Motor neuron (in vitro differentiated cells): ENCODE data around the gene SELPLG. TPM values are rescaled to one million over a fixed set of nuclear protein-coding genes. Genes with fewer than 3 reads are reported as not detected.

Experiments used
- ATAC-seq, 8 experiments: fragments of 200-7000 bp; cut with Tn5 transposase; replicated peaks in 6 of 8; 2 replicates each; pipeline ENCODE4 v1.8.0; 2021; ENCODE audit warnings: mild to moderate bottlenecking in 8 of 8, moderate library complexity in 8 of 8
- H3K27ac ChIP-seq, 2 donors: fragments of 250-450 bp; sonication (Bioruptor Pico); 2 replicates each; pipeline ENCODE4 v1.9.0; 2021; ENCODE audit warnings: antibody characterized with exemption in 2 of 2, mild to moderate bottlenecking in 2 of 2, moderate library complexity in 1 of 2
- H3K4me1 ChIP-seq, 2 donors: fragments of 250-450 bp; sonication (Bioruptor Pico); replicated peaks in 1 of 2; 2 replicates each; pipeline ENCODE4 v1.6.1; 2021; ENCODE audit warnings: antibody characterized with exemption in 2 of 2, mild to moderate bottlenecking in 2 of 2, moderate library complexity in 1 of 2
- H3K4me3 ChIP-seq, 5 donors: fragments of 250-450 bp; sonication (Bioruptor Pico); 2 replicates each; pipeline ENCODE4 v1.9.0; 2021; ENCODE audit warnings: antibody characterized with exemption in 5 of 5, mild to moderate bottlenecking in 5 of 5, moderate library complexity in 4 of 5
- WGBS, 10 experiments: fragments of 450-650 bp; shearing (Covaris generic); methylation state at CpG; one replicate each; pipeline ENCODE4 v1.0.0; 2022; 5-methylcytosine and 5-hydroxymethylcytosine counted together
- in situ Hi-C, 9 experiments: fragments of 400-800 bp; cut with MboI; loops; one replicate each; pipeline ENCODE4 v1.15.0; 2021; ENCODE audit warnings: low sequenced_read_pairs in 9 of 9, low pct_unique_long_range_greater_than_20kb in 2 of 9; ENCODE audit not compliant: unreplicated experiment in 9 of 9
- total RNA-seq, 8 experiments: library from RNA; unstranded; fragments of 300-600 nt; gene quantifications; 2 replicates each; pipeline versions ENCODE4 v1.2.3 to v1.2.4, GENCODE V29; 2022

Gene SELPLG
- total RNA-seq, 8 experiments from 2014 or later = 0.38 to 4.7 (median 1.0) TPM

GRCh38 chr12:108642899-108643654 lies 9.4 kb upstream of the SELPLG start:
- H3K27ac ChIP-seq = no peak overlapping the region

GRCh38 chr12:108642269-108642870 lies 8.7 kb upstream of the SELPLG start:
- in situ Hi-C loops = loop anchor here in 1 of 9 experiments (25.0 kb wide), 1 partner anchor 445 kb away; the partner anchor contains the start of genes ALKBH2 and UNG
- ATAC-seq = no peak
- 67 to 96% (median 82%) methylated on average over 1 to 11 of the region's 16 CpGs; no CpG with 5 or more reads in 1 of the 10 experiments for WGBS, 10 experiments
- Histone ChIP-seq H3K4me3 (no peak overlapping the region), H3K4me1 (peaks cover 17% of the 10 kb centered on the region in 2 donors), H3K27ac (no peak overlapping the region)

More at GRCh38 chr12:108642899-108643654, 9.4 kb upstream of the SELPLG start:
- peaks cover 10% of the 10 kb centered on the region in 2 donors for H3K4me1 ChIP-seq
- 57 to 100% (median 80%) methylated on average over 1 of the region's 1 CpG; no CpG with 5 or more reads in 3 of the 10 experiments for WGBS, 10 experiments
- no peak overlapping the region for H3K4me3 ChIP-seq
- no peak for ATAC-seq
- in situ Hi-C loops = loop anchor here in 1 of 9 experiments (25.0 kb wide), 1 partner anchor 444 kb away; the partner anchor contains the start of genes ALKBH2 and UNG

- WGBS, 10 experiments = 33 to 100% (median 77%) methylated on average over 1 to 5 of the region's 9 CpGs; no CpG with 5 or more reads in 3 of the 10 experiments
- Histone ChIP-seq H3K4me1 (peaks cover 23% of the 10 kb centered on the region in 2 donors), H3K27ac (no peak overlapping the region), H3K4me3 (no peak overlapping the region)
- peak in 1 of 8 experiments; percentile 9 for ATAC-seq
- in situ Hi-C loops = loop anchor here in 1 of 9 experiments (25.0 kb wide), 1 partner anchor 446 kb away; the partner anchor contains the start of genes ALKBH2 and UNG
These were observed 8.0 kb upstream of the SELPLG start for GRCh38 chr12:108641446-108642268.

GRCh38 chr12:108640802-108641445 lies 7.2 kb upstream of the SELPLG start:
- Histone ChIP-seq H3K27ac (no peak overlapping the region), H3K4me3 (no peak overlapping the region), H3K4me1 (peaks cover 23 to 24% of the 10 kb centered on the region in 2 donors)
- 60 to 100% (median 92%) methylated on average over 1 to 8 of the region's 10 CpGs for WGBS, 10 experiments
- peak in 3 of 8 experiments; percentile 13 to 47 (median 26) for ATAC-seq
- in situ Hi-C loops = loop anchor here in 1 of 9 experiments (25.0 kb wide), 1 partner anchor 446 kb away; the partner anchor contains the start of genes ALKBH2 and UNG

- peaks cover 26 to 28% of the 10 kb centered on the region in 2 donors for H3K4me1 ChIP-seq
- H3K27ac ChIP-seq = peak overlapping the region; percentile 43 to 81
- H3K4me3 ChIP-seq = no peak overlapping the region
- 40 to 100% (median 75%) methylated on average over 1 to 9 of the region's 11 CpGs; no CpG with 5 or more reads in 2 of the 10 experiments for WGBS, 10 experiments
- ATAC-seq = no peak
- in situ Hi-C loops = loop anchor here in 1 of 9 experiments (25.0 kb wide), 1 partner anchor 448 kb away; the partner anchor contains the start of genes ALKBH2 and UNG
These were observed 5.5 kb upstream of the SELPLG start for GRCh38 chr12:108638997-108639822.

- Histone ChIP-seq H3K4me1 (peaks cover 26 to 28% of the 10 kb centered on the region in 2 donors), H3K27ac (peak overlapping the region; percentile 43 to 81), H3K4me3 (no peak overlapping the region)
- WGBS, 10 experiments = 4 to 66% (median 17%) methylated on average over 3 to 14 of the region's 18 CpGs; no CpG with 5 or more reads in 2 of the 10 experiments
- peak in 6 of 8 experiments; percentile 7 to 84 (median 82) for ATAC-seq
- in situ Hi-C loops = loop anchor here in 1 of 9 experiments (25.0 kb wide), 1 partner anchor 449 kb away; the partner anchor contains the start of genes ALKBH2 and UNG
These were observed 4.6 kb upstream of the SELPLG start for GRCh38 chr12:108638141-108638827.

GRCh38 chr12:108637222-108637971 lies 3.7 kb upstream of the SELPLG start:
- 36 to 100% (median 55%) methylated on average over 1 to 7 of the region's 7 CpGs; no CpG with 5 or more reads in 2 of the 10 experiments for WGBS, 10 experiments
- in situ Hi-C loops = loop anchor here in 1 of 9 experiments (25.0 kb wide), 1 partner anchor 450 kb away; the partner anchor contains the start of genes ALKBH2 and UNG
- peak in 5 of 8 experiments; percentile 5 to 12 (median 8) for ATAC-seq
- Histone ChIP-seq H3K4me1 (peaks cover 26 to 28% of the 10 kb centered on the region in 2 donors), H3K27ac (peak overlapping the region; percentile 43 to 81), H3K4me3 (no peak overlapping the region)

GRCh38 chr12:108635997-108636808 lies 2.5 kb upstream of the SELPLG start:
- no peak overlapping the region for H3K27ac ChIP-seq
- WGBS, 10 experiments = 77 to 100% (median 94%) methylated on average over 1 to 6 of the region's 6 CpGs
- peaks cover 26 to 28% of the 10 kb centered on the region in 2 donors for H3K4me1 ChIP-seq
- no peak for ATAC-seq
- H3K4me3 ChIP-seq = no peak overlapping the region
- in situ Hi-C loops = loop anchor here in 1 of 9 experiments (25.0 kb wide), 1 partner anchor 451 kb away; the partner anchor contains the start of genes ALKBH2 and UNG

- no peak for ATAC-seq
- Histone ChIP-seq H3K4me3 (no peak overlapping the region), H3K4me1 (peaks cover 26 to 28% of the 10 kb centered on the region in 2 donors), H3K27ac (no peak overlapping the region)
- in situ Hi-C loops = loop anchor here in 1 of 9 experiments (25.0 kb wide), 1 partner anchor 452 kb away; the partner anchor contains the start of genes ALKBH2 and UNG
- WGBS, 10 experiments = 13 to 80% (median 50%) methylated on average over 2 to 11 of the region's 15 CpGs; no CpG with 5 or more reads in 1 of the 10 experiments
These were observed 1.7 kb upstream of the SELPLG start for GRCh38 chr12:108635201-108635996.
